HepG2 (cell line): ENCODE data around the gene VAC14. TPM values are rescaled to one million over a fixed set of nuclear protein-coding genes. Genes with fewer than 3 reads are reported as not detected.

ENCODE experiments used
- ATAC-seq: fragments of 200-7000 bp; cut with Tn5 transposase; 3 replicates; pipeline ENCODE4 v1.9.1; 2020; ENCODE audit warnings: mild to moderate bottlenecking, moderate library complexity
- BruUV-seq: library from RNA; stranded (reverse); fragments of 400-500 nt; replicated peaks from 2 replicates; lab custom pipeline; 2021; lab: Mats Ljungman, UMichigan
- CTCF ChIA-PET: fragments of 300-600 bp; formaldehyde crosslinking; extraction: SDS; loops from one replicate; lab custom pipeline; 2021; ENCODE audit warnings: low total read pairs, inconsistent platforms, low intra/inter-chr PET ratio; lab: Yijun Ruan, JAX
- POLR2A ChIA-PET: fragments of 350-600 bp; sonication (Branson Sonifier 250); formaldehyde crosslinking; loops from one replicate; lab custom pipeline; 2020; ENCODE audit warnings: antibody characterized with exemption, inconsistent platforms; lab: Yijun Ruan, JAX
- DNase-seq: peaks from one replicate; pipeline ENCODE4 v3.0.0-alpha.2; 2015; ENCODE audit warnings: low spot score
- FAIRE-seq: peaks from 3 replicates; lab custom pipeline; 2011; peaks lifted over from hg19 to GRCh38; lab: Jason Lieb, UNC
- H2AFZ ChIP-seq: one replicate; pipeline ENCODE4 v1.6.1; 2011; ENCODE audit warnings: low read length, inconsistent platforms
- H3K27ac ChIP-seq: fragments of 300-600 bp; 3 replicates; pipeline ENCODE4 v1.8.0; 2011; ENCODE audit warnings: mixed run types, mild to moderate bottlenecking, mixed read lengths, low read length, inconsistent platforms; ENCODE audit not compliant: insufficient read depth; ENCODE audit errors: extremely low read length
- H3K27me3 ChIP-seq, 2 experiments: fragments of 200-600 bp in 1 of 2; 2 replicates in 1 of 2; 3 replicates in 1 of 2; pipeline versions ENCODE4 v1.6.0 to v1.8.0; 2011; ENCODE audit warnings: low read length in 2 of 2, mild to moderate bottlenecking in 2 of 2, moderate library complexity in 2 of 2, inconsistent platforms in 1 of 2; ENCODE audit not compliant: insufficient read depth in 2 of 2, control insufficient read depth in 1 of 2
- H3K36me3 ChIP-seq, 2 experiments: fragments of 200-600 bp in 1 of 2; replicated peaks in 1 of 2; 2 replicates in 1 of 2; 3 replicates in 1 of 2; pipeline versions ENCODE4 v1.5.1 to v1.8.0; 2011; ENCODE audit warnings: low read length in 2 of 2, inconsistent platforms in 1 of 2; ENCODE audit not compliant: insufficient read depth in 2 of 2, control insufficient read depth in 1 of 2
- H3K4me1 ChIP-seq: 2 replicates; pipeline ENCODE4 v1.5.1; 2012; ENCODE audit warnings: low read length, inconsistent platforms; ENCODE audit not compliant: insufficient read depth
- H3K4me2 ChIP-seq: 2 replicates; pipeline ENCODE4 v1.6.0; 2011; ENCODE audit warnings: low read depth, low read length, inconsistent platforms
- H3K4me3 ChIP-seq, 3 experiments: fragments of 200-600 bp in 1 of 3; sonication (generic), shearing (Covaris generic) in 1 of 3; replicated peaks in 1 of 3; 2 replicates each; pipeline ENCODE4 v1.5.1; 2011 to 2016; ENCODE audit warnings: low read length in 3 of 3, inconsistent platforms in 2 of 3, low read depth in 2 of 3, mild to moderate bottlenecking in 2 of 3, control low read depth in 1 of 3, mixed read lengths in 1 of 3; ENCODE audit not compliant: insufficient read depth in 1 of 3
- H3K79me2 ChIP-seq: one replicate; pipeline ENCODE4 v1.6.1; 2011; ENCODE audit warnings: low read length, inconsistent platforms; ENCODE audit not compliant: insufficient read depth
- H3K9ac ChIP-seq: 2 replicates; pipeline ENCODE4 v1.6.0; 2011; ENCODE audit warnings: mild to moderate bottlenecking, low read depth, low read length, inconsistent platforms; ENCODE audit not compliant: insufficient read depth
- H3K9me3 ChIP-seq: 2 replicates; pipeline ENCODE4 v1.5.1; 2012; ENCODE audit warnings: mild to moderate bottlenecking, low read length
- H4K20me1 ChIP-seq: 2 replicates; pipeline ENCODE4 v1.6.0; 2011; ENCODE audit warnings: inconsistent platforms, mild to moderate bottlenecking, low read length, moderate library complexity; ENCODE audit not compliant: insufficient read depth
- BRF2 ChIP-seq: sonication (generic); formaldehyde crosslinking; IDR thresholded peaks from 2 replicates; pipeline ENCODE4 v1.8.1; 2022; ENCODE audit warnings: mild to moderate bottlenecking, missing genetic modification reagents
- CSRNP1 ChIP-seq: sonication (generic); formaldehyde crosslinking; IDR thresholded peaks from 2 replicates; pipeline ENCODE4 v1.8.1; 2023; ENCODE audit warnings: mild to moderate bottlenecking, missing genetic modification reagents
- HNRNPLL ChIP-seq: fragments of 200-400 bp; formaldehyde crosslinking; IDR thresholded peaks from 2 replicates; pipeline ENCODE4 v1.6.1; 2017; ENCODE audit warnings: mild to moderate bottlenecking, low read depth, low read length; ENCODE audit not compliant: poor library complexity, severe bottlenecking
- KLF12 ChIP-seq: sonication (generic); formaldehyde crosslinking; IDR thresholded peaks from 2 replicates; pipeline ENCODE4 v1.4.0; 2020; ENCODE audit warnings: missing genetic modification reagents, borderline replicate concordance
- MED13 ChIP-seq: sonication (generic); formaldehyde crosslinking; IDR thresholded peaks from 2 replicates; pipeline ENCODE4 v1.5.0; 2020; ENCODE audit warnings: missing genetic modification reagents
- MEF2D ChIP-seq: sonication (generic); formaldehyde crosslinking; IDR thresholded peaks from 2 replicates; pipeline ENCODE4 v1.5.1; 2020; ENCODE audit warnings: mild to moderate bottlenecking, missing genetic modification reagents
- NFIC ChIP-seq: IDR thresholded peaks from 2 replicates; pipeline ENCODE4 v1.6.1; 2012; ENCODE audit warnings: mild to moderate bottlenecking, low read length, inconsistent platforms
- PCBP2 ChIP-seq: fragments of 200-400 bp; formaldehyde crosslinking; optimal IDR thresholded peaks from 2 replicates; pipeline ENCODE3; 2018; ENCODE audit warnings: low read length, low read depth; ENCODE audit not compliant: poor library complexity, severe bottlenecking
- SATB2 ChIP-seq: sonication (generic); formaldehyde crosslinking; IDR thresholded peaks from 2 replicates; pipeline ENCODE4 v1.5.0; 2020; ENCODE audit warnings: missing genetic modification reagents
- U2AF1 ChIP-seq: fragments of 200-400 bp; formaldehyde crosslinking; optimal IDR thresholded peaks from 2 replicates; pipeline ENCODE3; 2017; ENCODE audit warnings: mild to moderate bottlenecking, low read depth, low read length
- ZFP36L1 ChIP-seq: sonication (generic); formaldehyde crosslinking; IDR thresholded peaks from 2 replicates; pipeline ENCODE4 v1.8.0; 2022; ENCODE audit warnings: mild to moderate bottlenecking, missing genetic modification reagents, moderate library complexity
- ZFX ChIP-seq: sonication (generic); formaldehyde crosslinking; IDR thresholded peaks from 2 replicates; pipeline ENCODE4 v1.4.0; 2020; ENCODE audit warnings: mild to moderate bottlenecking, low read depth, missing genetic modification reagents, moderate library complexity
- ZNF501 ChIP-seq: sonication (generic); formaldehyde crosslinking; IDR thresholded peaks from 2 replicates; pipeline ENCODE4 v1.5.1; 2020; ENCODE audit warnings: mild to moderate bottlenecking, moderate library complexity, missing genetic modification reagents
- ZNF549 ChIP-seq: sonication (generic); formaldehyde crosslinking; IDR thresholded peaks from 2 replicates; pipeline ENCODE4 v1.5.0; 2020; ENCODE audit warnings: missing genetic modification reagents
- WGBS: methylation state at CpG from one replicate; pipeline ENCODE4 v1.1.6; 2017; ENCODE audit warnings: low lambda C conversion rate; 5-methylcytosine and 5-hydroxymethylcytosine counted together
- in situ Hi-C: cut with HindIII; loops from 2 replicates; pipeline ENCODE4 v1.10.0; 2017; ENCODE audit warnings: low pct_unique_long_range_greater_than_20kb; ENCODE audit not compliant: extremely low pct_ligation_motif_present
- intact Hi-C: fragments of 100-400 bp; cut with micrococcal nuclease; formaldehyde crosslinking; loops from one replicate; pipeline ENCODE4 v1.10.0; 2022; ENCODE audit not compliant: unreplicated experiment
- polyA plus RNA-seq, 8 experiments: library from polyadenylated mRNA; depleted of rRNA in 3 of 8; stranded (reverse) in 7 of 8; unstranded in 1 of 8; fragments of >200 nt; fragmentation: Illumina TruSeq in 4 of 8; extraction: Trizol in 4 of 8; gene quantifications; 2 replicates each; pipeline versions ENCODE4 v1.2.1 to v1.2.3, GENCODE V29; 2011 to 2016; ENCODE audit warnings: low read depth in 4 of 8, missing spikeins in 1 of 8, mixed read lengths in 1 of 8; ENCODE audit not compliant: insufficient read depth in 1 of 8
- total RNA-seq, 5 experiments: library from RNA; depleted of rRNA; stranded (reverse); fragments of >200 nt; fragmentation: Illumina TruSeq; extraction: Trizol; gene quantifications; 2 replicates each; pipeline ENCODE4 v1.2.3, GENCODE V29; 2016; ENCODE audit warnings: low read depth in 1 of 5

VAC14 gene
- total and polyA plus RNA-seq, 2 of the 13 experiments (the other 11 are each of a cell fraction or from before 2014, with no cell fraction given), result 23.5 to 24.6 TPM

DNA sequence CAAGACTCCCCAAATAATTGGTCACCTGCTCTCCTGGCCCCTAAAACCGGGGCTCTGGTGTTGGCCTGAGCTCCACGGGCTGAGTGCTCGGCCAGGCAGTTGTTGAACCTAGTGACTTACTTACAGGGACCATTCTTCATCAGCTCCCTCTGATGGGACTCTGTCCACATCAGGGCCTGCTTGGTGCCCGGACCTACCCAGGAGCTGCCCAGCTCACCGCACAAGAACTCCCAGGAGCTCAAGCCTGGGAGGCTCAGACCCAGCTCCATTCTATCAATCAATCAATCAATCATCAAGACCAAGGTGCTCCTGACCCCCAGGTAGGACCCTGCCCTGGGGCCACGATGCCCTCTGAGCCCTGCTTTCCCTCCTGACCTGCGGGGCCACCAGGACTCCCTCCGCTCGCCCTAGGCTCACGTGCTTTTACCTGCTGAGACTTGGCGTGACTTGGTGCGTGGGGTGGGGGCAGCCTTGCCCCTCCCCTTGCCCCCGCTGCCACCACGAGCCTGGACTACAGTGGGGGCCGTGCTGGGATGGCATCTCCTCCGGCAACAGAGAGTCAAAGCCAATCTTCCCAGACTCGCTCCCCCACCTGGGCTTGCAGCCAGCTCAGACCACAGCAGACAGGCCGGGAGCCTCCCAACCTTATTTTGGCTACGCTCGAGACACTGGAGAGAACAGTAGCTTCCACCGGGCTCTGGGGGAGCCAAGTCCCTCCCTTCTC, 138.9 kb downstream of the VAC14 start:
- Histone ChIP-seq H3K4me1 (peaks cover 20% of the 10 kb centered on the region), H3K4me2 (no peak overlapping the region), H3K36me3 (peaks cover 29 to 42% of the 10 kb centered on the region in 2 experiments), H3K27ac (peak overlapping the region; percentile 19), H4K20me1 (peaks cover 18% of the 10 kb centered on the region; the same call in 1 of the 2 replicates), H3K4me3 (no peak overlapping the region), H3K79me2 (no peaks in the 10 kb centered on the region), H2AFZ (no peak overlapping the region), H3K27me3 (0 out of 5 replicates have a peak, but pooled peaks cover 0 to under 1% of the 10 kb centered on the region in 2 experiments), H3K9me3 (no peaks in the 10 kb centered on the region), H3K9ac (no peak overlapping the region)
- TSS peak; percentile 59 for BruUV-seq
- no peak for FAIRE-seq
- peak; percentile 1; the same call in 1 of the 3 replicates for ATAC-seq
- no peak for DNase-seq
- ChIA-PET CTCF (no interaction called here), POLR2A (interaction anchor here (1.0 to 2.7 kb wide), 9 partner anchors 13 to 109 kb away, joined by 3 to 16 read pairs (median 8); no protein-coding TSS in a partner anchor)
- in situ Hi-C loops, result no loop called here
- intact Hi-C loops, result loop anchor here (1.0 kb wide), 1 partner anchor 48 kb away; no protein-coding TSS in a partner anchor
- WGBS, result 89% methylated on average over 20 of the region's 21 CpGs
- no peak for TF ChIP-seq KLF12 (CRISPR knock-in tag)
- TF ChIP-seq PCBP2, result no peak
- no peak for TF ChIP-seq MEF2D
- 0 out of 2 replicates have a peak, but pooled peaks have one; percentile 15 for TF ChIP-seq NFIC
- TF ChIP-seq U2AF1, result peak; percentile 26
- peak; percentile 61; the same call in 1 of the 2 replicates for TF ChIP-seq BRF2
- TF ChIP-seq ZNF501, result peak; percentile 58; the same call in 1 of the 2 replicates
- TF ChIP-seq ZFP36L1 (CRISPR knock-in tag), result no peak
- no peak for TF ChIP-seq HNRNPLL
- TF ChIP-seq SATB2 (CRISPR knock-in tag), result no peak
- no peak for TF ChIP-seq MED13
- TF ChIP-seq ZNF549 (CRISPR knock-in tag), result no peak
- peak; percentile 28; the same call in 1 of the 2 replicates for TF ChIP-seq CSRNP1 (CRISPR knock-in tag)
- peak; percentile 28; the same call in 1 of the 2 replicates for TF ChIP-seq ZFX
